Activated gamma-delta T cell treated with Interleukin-2 at 50 U/mL for 16 hours (primary cell): ENCODE measurements around the gene CFHR4.
"Not testable (repeated sequence)": the region's sequence is repeated elsewhere in the genome, so short reads cannot be mapped to it uniquely, and the experiment has no call there.

ENCODE experiments used
- DNase-seq: peaks from one replicate; pipeline ENCODE4 v3.0.0-alpha.2; 2020

CFHR4 gene

GRCh38 chr1:196943568-196943967 lies 55.7 kb downstream of the CFHR4 start, which contains the start of gene CFHR2:
Gene CFHR2 (plus strand): TSS chr1:196943738. CDS start chr1:196943881, 143 bp downstream.
- not testable (repeated sequence) for DNase-seq

- no peak for DNase-seq
These were observed 64.0 kb downstream of the CFHR4 start for GRCh38 chr1:196951711-196952394.

GRCh38 chr1:196954778-196955177 lies 66.9 kb downstream of the CFHR4 start:
- DNase-seq, result no peak

GRCh38 chr1:196955926-196956325 lies 68.1 kb downstream of the CFHR4 start:
- no peak for DNase-seq

GRCh38 chr1:196960854-196961253 lies 73.0 kb downstream of the CFHR4 start:
- no peak for DNase-seq
